Measurements from ENCODE around the gene MAPKAP1.

The MAPKAP1 gene

DNA sequence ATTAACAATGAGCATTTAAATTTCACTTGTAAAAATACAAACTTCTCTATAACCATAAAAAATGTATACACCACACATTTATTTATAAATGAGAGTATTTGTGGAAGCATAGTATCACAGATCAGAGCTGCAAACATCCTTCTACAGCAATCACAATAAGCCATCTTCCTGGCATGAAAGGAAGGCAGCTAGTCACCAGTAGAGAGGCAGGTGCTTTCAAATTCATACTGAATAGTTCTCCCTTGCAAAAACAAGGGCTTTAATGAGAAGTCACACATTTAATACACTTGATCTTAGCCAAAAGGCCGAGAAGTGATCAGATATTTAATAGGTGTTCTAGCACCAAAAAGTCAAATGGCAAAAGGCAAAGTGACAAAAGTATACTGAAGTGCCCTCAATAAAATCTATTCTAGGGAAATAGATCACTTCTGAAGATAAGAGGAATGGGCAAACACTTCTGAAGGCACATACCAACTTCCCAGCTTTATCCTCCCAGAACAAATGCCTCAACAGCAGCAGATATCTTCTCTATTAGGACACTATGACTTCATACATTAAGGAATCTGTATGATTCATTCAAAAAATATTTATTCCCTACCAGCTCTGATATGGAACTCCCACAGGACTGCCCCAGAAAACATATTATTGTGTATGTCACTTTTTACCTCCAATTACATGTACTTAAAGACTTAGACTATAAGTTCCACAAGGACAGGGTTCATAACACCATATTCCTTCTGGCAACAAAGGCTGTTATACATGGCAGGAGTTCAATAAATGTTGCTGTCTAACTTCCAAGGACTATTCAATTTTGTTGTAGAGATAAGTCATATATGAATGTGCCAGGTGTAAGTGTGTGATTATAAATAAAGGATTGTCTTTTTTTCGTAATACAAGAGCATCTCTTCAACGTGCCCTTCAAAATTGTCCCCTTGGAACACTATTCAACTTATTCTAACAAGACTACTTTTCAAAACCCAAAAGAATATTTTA is 31.7 kb downstream of the MAPKAP1 start:
- DNase-seq (ENCODE audit: low spot score): no peak

DNA sequence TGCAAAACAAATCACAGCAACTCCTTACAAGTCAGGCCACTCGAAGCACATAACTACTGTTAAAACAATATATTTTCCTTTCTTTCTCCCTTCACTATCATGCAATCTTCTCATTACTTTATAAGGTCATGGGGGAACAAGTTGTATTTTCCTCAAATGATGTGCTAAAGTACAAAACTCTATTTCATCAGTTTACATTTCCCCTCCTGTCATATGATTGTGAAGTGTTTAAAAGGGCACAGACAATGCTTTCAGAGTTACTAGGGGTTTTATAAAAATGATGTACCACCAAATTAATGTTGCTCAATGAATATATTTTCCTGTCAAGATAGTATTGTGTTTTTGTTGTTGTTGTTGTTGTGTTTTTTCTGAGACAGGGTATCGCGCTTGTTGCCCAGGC is 34.1 kb downstream of the MAPKAP1 start:
- DNase-seq (ENCODE audit: low spot score): no peak

DNA sequence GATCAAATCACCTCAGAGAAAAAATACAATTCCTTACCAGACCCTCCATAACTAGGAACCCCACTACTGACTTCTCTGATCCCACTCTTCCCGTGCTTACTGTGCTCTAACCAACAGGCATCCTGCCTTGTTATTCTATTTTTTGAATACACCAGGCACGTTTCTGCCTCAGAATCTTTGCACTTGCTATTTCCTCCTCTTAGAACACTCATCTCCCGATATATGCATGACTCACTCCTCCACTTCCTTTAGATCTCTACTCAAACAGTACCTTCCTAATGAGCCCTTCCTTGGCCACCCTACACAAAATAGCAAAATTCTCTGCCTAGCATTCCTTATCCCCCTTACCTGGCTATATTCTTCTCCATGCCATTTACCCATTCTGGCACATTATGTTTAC is 43.9 kb downstream of the MAPKAP1 start:
- DNase-seq (ENCODE audit: low spot score): no peak

DNA sequence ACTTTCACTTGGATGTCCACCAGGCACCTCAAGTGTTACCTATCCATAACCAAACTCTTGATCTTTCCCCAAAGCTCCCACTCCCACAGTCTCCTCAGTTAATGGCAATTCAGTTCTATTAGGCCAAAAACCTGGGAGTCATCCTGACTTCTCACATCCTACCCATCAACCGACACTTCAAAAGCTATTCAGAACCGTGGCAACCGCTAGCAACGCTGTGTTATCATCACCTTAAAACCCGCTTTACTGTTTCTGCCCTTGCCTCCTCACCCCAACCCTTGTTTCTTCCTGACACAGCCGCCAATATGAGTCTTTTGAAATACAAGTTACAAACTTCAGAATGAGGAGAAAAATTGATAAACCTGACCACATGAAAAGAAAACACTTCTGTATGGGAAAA is 46.5 kb downstream of the MAPKAP1 start:
- no peak for DNase-seq (ENCODE audit: low spot score)

DNA sequence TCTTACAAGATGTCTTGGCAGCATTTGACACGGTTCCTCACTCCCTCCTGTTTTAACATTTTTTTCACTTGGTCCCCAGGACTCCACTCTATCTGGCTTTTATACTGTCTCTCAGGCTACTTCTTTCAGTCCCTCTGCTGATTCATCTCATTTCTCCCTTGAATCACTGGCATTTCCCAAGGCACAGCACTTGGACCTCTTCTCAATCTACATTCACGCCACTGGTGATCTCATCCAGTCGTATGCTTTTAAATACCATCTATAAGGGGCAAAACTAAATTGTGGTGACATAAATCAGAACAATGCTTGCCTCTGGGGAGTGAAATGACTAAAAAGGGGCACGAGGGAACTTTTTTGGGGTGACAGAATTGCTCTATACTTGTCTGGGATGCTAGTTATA is 47.1 kb downstream of the MAPKAP1 start:
- no peak for DNase-seq (ENCODE audit: low spot score)

DNA sequence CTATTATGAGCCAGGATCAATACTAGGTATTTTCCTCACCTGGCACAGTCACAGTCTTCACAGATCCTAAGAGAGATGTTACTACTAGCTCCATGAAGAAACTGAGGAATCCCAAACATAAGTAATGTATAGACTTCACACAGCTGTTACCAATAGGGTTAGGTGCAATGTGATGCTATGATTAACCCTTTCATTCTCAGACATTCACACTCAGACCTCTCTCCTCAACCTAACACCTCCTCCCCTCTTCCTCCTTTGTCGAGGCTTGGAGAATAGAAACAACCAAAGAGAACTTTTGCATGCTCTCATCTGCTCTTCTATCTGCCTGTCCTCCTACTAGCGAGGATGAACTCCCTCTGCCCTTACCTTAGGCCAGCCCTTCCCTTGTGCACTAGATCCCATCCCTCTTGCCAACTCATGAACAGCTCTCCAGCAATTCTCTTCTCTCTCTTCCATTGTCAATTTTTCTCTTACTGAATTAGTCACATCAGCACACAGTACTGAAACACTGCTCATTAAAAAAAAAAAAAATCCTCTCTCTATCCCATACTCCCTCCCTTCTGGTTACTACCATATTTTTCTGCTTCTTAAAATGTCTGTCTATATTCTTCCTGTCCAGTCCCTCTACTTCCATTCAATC is 47.7 kb downstream of the MAPKAP1 start:
- no peak for DNase-seq (ENCODE audit: low spot score)

DNA sequence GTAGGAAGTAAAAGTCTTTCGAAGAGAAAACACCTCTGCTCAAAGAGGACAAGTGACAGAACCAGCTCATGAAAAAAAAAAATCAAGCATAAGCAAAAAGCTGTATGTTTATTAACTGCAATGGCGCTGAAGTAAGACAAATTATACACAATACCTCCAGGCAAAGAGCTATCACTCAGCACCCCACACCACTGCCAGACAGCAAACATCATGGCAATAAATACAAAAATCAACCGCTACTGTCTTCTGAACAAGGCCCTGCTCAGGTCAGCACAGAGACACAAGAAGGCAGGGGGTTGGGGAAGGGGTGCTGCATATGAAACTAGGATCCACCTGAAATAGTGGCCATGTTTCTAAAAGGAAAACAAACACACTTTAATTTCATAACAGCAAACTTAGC is 50.4 kb downstream of the MAPKAP1 start:
- DNase-seq (ENCODE audit: low spot score): no peak

DNA sequence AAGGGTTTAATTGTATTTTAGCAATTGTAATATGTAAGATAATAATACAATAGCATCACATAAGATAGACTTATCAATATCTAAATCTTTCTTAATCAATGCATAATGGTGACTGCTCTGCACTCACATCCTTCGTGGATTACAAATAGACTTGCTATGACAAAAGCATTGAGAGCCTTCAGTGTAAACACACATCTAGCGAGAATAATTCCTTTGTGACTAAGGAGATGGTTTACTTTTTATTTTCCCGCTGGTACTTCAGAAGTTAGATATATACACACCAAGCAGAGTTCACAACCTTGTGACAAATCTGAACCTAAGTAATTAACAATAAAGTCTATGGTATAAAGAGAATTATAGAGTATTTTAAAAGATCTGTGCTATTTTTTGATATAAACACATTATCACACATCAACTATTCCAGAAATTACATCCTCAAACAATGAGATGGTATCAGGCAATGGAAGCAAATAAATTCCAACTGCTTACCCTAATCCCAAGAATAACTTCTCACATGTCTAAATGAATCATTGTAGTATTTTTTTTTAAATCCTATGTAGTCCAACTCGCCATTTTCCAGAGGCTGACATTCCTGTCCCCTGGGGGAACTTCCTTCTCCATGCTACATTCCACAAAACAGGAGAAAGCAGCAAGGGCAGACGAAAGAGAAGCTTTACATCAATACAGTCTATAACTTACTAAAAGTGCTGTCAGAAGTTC is 51.2 kb downstream of the MAPKAP1 start:
- DNase-seq (ENCODE audit: low spot score): no peak

DNA sequence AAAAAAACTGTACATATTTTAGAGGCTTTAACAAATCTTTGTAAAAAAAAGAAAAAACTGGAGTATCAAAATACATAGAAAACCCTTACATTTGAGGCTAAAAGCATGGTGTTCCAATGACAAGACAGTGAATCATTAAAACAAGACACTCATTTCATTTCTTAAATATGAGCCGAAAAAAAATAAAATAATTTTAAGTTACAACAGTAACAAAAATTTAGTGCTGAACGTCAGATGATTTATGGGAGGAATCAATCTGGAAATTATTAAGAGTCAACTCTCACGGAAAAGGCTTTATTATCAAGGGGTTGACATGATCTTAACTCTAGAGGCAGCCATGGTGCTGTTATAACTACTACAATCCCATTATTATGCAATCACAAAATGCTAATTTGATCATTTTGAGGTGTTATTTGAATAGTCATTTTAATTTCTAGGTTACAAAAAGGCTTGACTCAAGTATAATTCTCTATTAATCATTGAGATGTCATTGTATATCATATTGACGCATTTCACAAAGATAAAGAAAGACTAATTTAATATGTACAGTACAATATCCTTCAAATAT is 51.9 kb downstream of the MAPKAP1 start:
- DNase-seq (ENCODE audit: low spot score): no peak

DNA sequence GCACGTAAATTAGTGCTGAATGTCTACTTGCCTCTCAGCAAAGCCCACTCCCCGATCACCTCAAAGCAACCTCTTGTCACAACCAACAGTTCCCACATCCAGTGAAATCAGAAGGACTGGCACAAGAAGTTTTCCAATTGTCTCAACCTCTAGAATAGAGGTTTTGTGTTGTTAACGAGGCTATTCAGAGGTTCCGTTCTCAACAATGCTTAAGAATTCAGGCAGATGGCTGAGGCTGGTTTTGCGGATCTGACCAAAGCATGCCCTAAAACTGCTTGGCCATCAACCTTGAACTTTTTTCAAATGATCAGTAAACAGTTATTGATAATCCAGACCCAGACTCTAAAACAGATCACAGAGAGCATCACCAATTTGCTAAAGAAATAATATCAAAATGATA is 52.9 kb downstream of the MAPKAP1 start:
- DNase-seq (ENCODE audit: low spot score): no peak

DNA sequence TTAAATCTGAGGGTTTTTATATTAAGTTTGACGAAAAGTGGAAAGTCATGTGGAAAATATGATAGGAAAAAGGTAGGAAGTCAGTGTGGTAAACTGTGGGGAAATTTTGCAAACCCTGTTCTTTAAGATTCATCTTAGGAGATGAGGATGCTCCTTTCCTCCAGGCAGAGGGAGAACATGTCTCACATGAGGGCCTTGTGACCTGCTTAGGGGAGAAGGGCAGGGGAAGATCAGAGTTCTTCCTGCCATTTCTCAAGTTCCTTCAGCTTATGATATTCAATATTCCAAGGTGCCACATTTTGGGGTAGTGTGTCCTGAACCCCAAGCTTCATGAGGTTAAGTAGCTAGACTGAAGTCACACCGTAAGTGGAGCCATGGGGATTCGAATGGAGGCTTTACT is 53.7 kb downstream of the MAPKAP1 start:
- no peak for DNase-seq (ENCODE audit: low spot score)

DNA sequence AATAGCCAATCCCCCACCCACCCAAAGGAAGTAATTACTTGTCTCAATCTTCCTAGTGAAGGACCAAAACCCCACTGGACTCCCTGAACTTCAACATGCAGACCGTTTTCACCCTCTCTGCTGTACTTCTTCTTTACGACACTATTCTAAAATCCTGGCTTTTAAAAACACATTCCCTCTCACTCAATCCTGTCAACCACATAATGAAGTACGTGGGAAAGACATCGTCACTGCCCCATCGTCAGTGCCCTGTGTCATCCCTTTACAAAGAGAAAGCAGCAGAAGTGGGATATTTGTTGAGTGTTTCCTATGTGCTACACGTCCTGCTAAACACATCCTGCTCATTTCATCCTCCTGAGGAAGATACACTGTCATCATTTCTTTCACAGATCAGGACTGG is 54.2 kb downstream of the MAPKAP1 start:
- no peak for DNase-seq (ENCODE audit: low spot score)

DNA sequence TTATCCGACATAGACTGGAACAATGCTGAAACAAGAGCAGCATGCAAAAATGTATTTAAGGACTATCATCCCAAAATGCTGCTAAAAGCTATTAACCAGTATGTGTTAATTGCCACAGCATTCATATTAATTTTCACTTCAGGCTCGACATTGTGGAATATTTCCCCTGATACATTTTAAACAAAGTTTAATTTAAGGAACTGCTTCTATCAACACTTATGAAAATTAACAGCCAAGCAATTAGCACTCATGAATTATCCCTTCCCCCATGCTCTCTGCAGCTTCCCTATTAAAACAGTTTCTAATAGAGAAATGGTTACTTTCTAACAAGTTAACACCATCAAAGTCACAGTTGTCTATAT is 54.8 kb downstream of the MAPKAP1 start:
- DNase-seq (ENCODE audit: low spot score): no peak

DNA sequence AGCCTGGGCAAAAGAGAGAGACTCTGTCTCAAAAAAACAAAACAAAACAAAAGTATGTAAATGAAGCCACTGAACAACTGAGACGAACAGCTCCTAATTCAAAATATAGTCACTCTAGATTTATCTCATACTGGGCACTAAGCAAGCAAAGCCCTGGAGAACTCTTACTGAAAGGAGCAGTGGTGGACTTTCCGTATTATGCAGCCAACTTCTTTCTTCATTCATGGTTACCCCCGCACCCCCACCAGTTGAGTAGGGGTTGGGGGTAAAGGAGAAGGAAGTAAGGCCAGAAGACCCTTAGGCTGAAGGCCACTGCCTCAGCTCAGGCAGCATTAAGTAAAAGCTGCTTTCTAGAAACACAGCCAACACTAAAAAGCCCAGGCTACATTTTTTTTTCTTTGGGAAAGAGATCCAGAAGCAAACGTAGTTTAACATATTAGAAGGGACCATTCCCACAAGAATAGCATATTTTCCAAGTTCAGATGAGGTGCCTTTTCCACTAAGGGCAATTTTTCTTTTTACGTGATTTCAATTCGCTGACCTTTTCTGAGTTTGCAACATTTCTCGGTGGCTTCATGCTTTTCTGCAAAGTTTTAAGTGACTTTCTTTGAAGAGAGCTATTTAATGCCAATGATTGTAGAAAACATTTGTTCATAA is 55.3 kb downstream of the MAPKAP1 start:
- no peak for DNase-seq (ENCODE audit: low spot score)

DNA sequence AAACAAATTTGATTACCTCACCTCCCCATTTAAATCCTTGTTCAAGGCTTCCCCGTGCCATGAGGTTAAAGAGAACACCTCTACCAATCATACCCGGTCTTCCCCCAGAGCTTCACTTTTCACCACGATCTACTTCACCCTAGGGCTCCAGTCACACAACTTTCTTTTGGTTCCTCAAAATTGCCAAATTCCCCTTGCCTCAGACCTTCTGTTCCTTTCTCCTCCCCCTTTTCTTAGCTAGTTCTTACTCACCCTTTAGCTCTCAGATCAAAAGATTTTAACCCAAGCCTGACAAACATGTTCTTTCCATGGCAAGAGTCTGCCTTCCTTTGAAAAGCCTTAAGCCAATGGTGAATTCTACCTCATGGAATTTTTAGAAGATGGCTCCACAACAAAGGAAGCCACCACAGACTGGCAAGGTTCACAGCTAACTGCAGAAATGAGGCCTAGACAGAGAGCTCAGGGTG is 56.7 kb downstream of the MAPKAP1 start:
- no peak for DNase-seq (ENCODE audit: low spot score)

DNA sequence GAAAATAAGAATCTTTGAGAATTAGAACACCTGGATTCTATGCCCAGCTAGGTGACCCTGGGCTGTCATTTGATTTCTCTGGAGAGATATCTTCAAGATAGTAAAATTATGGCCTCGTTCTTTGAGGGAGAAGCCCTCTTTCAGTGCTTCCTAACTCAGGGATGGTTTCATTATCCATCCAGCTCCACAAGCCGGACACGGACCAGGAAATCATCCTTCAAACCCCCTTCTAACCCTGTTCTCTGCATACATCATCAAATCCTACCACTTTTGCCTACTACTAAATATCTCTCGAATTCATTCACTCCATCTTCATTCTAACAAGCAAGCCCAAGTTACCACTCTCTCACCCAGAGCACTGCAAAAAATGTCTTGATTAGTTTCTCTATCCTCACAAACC is 57.2 kb downstream of the MAPKAP1 start:
- no peak for DNase-seq (ENCODE audit: low spot score)

DNA sequence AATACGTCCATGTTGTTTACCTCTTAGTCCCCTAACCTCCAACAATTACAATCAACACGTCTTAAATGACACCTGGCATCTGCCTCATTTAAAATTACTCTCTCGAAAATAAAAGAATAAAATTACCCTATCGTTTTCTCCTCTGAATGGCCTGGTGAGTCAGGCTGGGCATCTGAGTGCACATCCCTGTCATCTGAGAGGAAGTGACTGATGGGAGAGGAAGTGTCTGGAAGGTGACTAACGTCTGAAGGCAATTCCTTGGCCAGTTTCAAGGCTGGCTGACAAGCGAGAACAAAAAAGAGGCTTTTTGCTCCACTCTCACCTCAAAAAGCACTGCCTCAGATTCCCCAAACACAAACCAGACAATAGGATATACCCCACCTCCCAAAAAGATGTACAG is 57.7 kb downstream of the MAPKAP1 start:
- peak; percentile 57 for DNase-seq (ENCODE audit: low spot score)

DNA sequence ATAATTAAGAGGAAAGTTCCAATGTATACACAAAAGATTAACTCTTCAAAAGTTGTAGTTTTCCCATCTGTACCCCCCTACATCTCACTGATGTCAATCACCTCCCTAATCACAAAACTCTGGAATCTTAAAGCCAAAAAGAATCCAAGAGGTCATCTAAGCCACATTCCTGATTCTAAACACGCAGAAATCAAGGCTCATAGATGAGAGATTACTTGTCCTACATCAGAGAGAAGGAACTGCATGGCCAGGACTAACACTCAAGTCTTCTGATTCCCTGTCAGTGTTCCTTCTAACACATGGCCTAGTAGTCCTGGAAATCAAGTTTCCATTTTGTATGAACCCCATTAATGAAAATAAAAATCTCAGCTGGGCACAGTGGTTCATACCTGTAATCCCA is 58.7 kb downstream of the MAPKAP1 start:
- no peak for DNase-seq (ENCODE audit: low spot score)

DNA sequence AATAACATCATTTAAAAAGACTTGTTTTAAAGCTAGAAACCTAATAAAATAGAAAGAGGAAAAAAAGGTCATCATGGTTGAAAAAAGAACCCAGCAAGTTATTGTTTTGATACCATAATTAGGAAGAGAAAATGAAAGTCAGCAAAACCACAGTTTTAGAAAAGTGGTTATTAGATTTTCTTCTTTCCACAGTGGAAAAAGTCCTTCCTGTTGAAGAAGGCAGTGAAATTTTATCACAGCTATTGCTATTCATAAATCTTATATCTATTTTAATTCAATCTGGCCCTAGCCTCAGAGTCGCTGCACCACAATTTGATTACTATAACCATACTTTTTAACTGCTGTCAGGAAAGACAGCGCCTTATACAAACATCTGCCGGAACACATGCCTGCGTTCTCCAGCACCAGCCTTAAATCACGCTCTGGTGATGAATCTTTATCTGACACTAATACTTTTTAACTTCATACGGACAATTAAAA is 60.3 kb downstream of the MAPKAP1 start:
- DNase-seq (ENCODE audit: low spot score): no peak

DNA sequence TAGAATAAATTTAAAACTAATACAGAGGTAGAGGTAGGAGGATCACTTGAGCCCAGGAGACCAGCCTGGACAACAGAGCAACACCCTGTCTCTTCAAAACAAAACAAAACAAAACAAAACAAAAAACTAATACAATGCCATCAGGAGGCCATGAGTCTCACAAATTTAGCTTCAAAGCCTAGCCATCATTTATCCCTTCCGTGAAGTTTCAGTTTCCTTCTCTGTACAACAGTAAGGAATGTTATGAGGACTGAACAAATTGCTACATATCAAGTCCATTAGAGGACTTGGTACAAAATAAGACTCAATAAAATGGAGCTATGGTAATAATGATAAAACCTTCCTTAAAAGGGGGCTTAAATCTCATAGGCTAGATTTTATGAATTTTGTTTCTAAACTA is 60.8 kb downstream of the MAPKAP1 start:
- no peak for DNase-seq (ENCODE audit: low spot score)

DNA sequence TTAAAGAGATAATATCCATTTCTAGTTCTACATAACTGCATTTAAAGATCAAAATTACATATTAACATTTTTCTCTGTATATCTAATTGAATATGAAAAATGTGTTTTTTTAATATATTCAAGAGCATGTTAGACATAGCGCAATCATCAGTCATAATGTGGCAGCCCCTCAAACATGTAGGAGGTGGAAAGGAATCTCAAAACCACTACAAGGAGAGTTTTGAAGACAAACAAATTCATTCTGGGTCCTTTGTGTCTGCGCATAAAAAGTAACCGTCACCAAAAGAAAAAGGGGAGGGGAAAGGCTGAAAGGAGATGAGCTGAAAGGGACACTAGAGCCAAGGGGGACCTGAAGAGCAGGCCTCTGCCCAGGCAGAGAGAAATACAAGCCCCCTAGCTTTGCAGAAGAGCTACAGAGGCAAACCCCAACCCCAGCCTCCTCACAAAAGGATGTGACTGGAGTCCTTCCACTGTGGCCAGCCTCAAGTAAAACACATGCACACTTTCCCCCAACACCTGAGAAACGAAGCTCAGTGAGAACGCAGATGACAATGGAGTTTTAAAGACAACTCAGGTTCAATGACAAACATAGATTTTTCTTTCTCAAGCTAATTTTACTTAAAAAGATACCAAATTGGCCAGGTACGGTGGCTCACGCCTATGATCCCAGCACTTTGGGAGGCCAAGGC is 62.0 kb downstream of the MAPKAP1 start:
- DNase-seq (ENCODE audit: low spot score): no peak

All from Ammon's horn (tissue), 1 donor.